ENCODE data around the gene DNAJC13.

DNA sequence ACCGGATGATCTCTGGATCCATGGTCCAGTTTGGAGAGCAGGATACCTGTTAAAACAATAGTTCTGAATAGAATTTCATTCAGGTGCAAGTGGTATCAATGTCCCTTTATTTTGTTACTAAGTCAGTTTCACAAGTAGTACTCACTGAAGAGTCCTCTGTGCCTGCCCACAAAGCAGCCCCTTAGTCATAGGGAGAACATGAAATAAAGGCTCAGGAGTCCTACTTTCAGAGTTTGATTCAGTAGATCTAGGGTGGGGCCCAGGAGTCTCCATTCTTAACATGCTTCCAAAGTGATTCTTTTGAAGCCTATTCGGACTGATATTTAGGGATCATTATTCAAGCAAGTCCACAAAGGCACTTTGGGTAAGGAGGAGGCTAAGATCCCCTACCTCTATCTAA, 100.0 kb downstream of the DNAJC13 start:
- TF ChIP-seq, protein P1, sequence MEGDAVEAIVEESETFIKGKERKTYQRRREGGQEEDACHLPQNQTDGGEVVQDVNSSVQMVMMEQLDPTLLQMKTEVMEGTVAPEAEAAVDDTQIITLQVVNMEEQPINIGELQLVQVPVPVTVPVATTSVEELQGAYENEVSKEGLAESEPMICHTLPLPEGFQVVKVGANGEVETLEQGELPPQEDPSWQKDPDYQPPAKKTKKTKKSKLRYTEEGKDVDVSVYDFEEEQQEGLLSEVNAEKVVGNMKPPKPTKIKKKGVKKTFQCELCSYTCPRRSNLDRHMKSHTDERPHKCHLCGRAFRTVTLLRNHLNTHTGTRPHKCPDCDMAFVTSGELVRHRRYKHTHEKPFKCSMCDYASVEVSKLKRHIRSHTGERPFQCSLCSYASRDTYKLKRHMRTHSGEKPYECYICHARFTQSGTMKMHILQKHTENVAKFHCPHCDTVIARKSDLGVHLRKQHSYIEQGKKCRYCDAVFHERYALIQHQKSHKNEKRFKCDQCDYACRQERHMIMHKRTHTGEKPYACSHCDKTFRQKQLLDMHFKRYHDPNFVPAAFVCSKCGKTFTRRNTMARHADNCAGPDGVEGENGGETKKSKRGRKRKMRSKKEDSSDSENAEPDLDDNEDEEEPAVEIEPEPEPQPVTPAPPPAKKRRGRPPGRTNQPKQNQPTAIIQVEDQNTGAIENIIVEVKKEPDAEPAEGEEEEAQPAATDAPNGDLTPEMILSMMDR (IDR thresholded peaks at IDR 0.05; ENCODE audit: low read length), result no peak
- TF ChIP-seq EZH2 (IDR thresholded peaks at IDR 0.05; ENCODE audit: borderline replicate concordance, low read length), result no peak
